HG03108 (cell line): ENCODE measurements around the gene THYN1.

ENCODE experiments used
- ATAC-seq: cut with Tn5 transposase; IDR thresholded peaks from one replicate; pipeline ENCODE4 v1.9.1; 2021; ENCODE audit warnings: moderate library complexity; ENCODE audit not compliant: unreplicated experiment

The THYN1 gene

GRCh38 chr11:134252346-134253187 is 585 bp downstream of the THYN1 start:
- peak; percentile 14 for ATAC-seq

GRCh38 chr11:134250675-134251074 is 2.5 kb downstream of the THYN1 start:
- ATAC-seq = no peak

GRCh38 chr11:134250246-134250645 is 2.9 kb downstream of the THYN1 start:
- ATAC-seq = no peak

GRCh38 chr11:134248910-134249480 is 4.2 kb downstream of the THYN1 start:
- ATAC-seq = no peak

- ATAC-seq = no peak
Measured at GRCh38 chr11:134246678-134247077, 6.5 kb downstream of the THYN1 start.

GRCh38 chr11:134246100-134246499 is 7.1 kb downstream of the THYN1 start:
- ATAC-seq = no peak

- ATAC-seq = no peak
Measured at GRCh38 chr11:134245434-134245833, 7.7 kb downstream of the THYN1 start.

GRCh38 chr11:134244593-134244992 is 8.6 kb downstream of the THYN1 start:
- peak; percentile 55 for ATAC-seq

- no peak for ATAC-seq
Measured at GRCh38 chr11:134243913-134244312, 9.2 kb downstream of the THYN1 start.

- no peak for ATAC-seq
Measured at GRCh38 chr11:134242376-134242775, 10.8 kb downstream of the THYN1 start.

GRCh38 chr11:134240592-134240991 is 12.6 kb downstream of the THYN1 start:
- ATAC-seq = no peak

GRCh38 chr11:134238956-134239355 is 14.2 kb downstream of the THYN1 start:
- ATAC-seq = no peak

GRCh38 chr11:134237557-134237922 is 15.6 kb downstream of the THYN1 start:
- ATAC-seq = no peak

- ATAC-seq = no peak
Measured at GRCh38 chr11:134236834-134237556, 16.2 kb downstream of the THYN1 start.

- ATAC-seq = no peak
Measured at GRCh38 chr11:134235399-134235798, 17.8 kb downstream of the THYN1 start.

GRCh38 chr11:134233729-134234179 is 19.4 kb downstream of the THYN1 start:
- ATAC-seq = no peak

GRCh38 chr11:134231958-134232659 is 21.0 kb downstream of the THYN1 start:
- no peak for ATAC-seq

GRCh38 chr11:134230339-134230738 is 22.8 kb downstream of the THYN1 start:
- no peak for ATAC-seq

- no peak for ATAC-seq
Measured at GRCh38 chr11:134229126-134229790, 23.9 kb downstream of the THYN1 start.

- ATAC-seq = peak; percentile 46
Measured at GRCh38 chr11:134228625-134229024, 24.5 kb downstream of the THYN1 start.
